ENCODE results near the gene ASTN1. TPM values are rescaled to one million over a fixed set of nuclear protein-coding genes. Genes with fewer than 3 reads are reported as not detected.

Gene ASTN1
- polyA plus RNA-seq, 10 donors: 2.8 to 6.3 (median 5.0) TPM

- no peak for DNase-seq
Observed at GRCh38 chr1:176993587-176993986, 170.9 kb downstream of the ASTN1 start.

- peak; percentile 33 to 77 (median 40) for DNase-seq
Observed at GRCh38 chr1:176989754-176990153, 174.8 kb downstream of the ASTN1 start.

DNA sequence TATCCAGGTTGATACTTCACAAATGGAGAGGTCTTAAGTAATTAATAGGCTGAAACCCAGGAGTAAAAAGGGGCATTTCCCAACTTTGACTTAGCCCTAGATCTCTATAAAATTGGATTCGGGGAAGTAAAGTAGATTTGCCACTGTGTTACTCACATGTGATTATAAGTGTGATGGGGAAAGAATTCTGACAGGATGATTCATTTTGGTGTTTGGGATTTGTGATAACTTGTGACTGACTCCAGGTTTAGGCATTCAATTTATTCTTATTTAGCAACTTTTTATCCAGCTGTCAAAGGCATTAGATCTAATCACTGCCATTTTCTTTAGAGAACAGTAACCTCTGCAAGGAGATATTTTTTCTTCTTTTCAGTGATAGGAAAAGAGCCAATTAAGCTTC, 175.5 kb downstream of the ASTN1 start:
- peak in 2 of 3 donors; percentile 12 to 19 for DNase-seq

DNA sequence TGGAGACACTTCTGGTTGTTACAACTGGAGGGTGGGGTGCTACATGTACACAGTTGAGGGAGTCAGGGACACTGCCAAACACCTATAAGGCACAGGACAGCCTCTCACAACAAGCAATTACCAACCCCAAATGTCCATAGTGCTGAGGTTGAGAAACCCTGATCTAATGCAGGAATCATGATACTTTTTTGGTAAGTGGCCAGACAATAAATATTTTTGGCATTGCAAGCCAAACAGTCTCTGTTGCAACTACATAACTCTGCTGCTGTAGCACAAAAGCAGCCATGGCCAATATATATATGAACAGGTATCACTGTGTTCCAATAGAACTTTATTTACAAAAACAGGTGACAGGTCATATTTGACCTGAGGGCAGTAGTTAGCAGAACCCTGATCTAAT, 177.5 kb downstream of the ASTN1 start:
- DNase-seq: peak; percentile 33 to 74 (median 42)

GRCh38 chr1:176983731-176984130, 180.8 kb downstream of the ASTN1 start:
- no peak for DNase-seq

DNA sequence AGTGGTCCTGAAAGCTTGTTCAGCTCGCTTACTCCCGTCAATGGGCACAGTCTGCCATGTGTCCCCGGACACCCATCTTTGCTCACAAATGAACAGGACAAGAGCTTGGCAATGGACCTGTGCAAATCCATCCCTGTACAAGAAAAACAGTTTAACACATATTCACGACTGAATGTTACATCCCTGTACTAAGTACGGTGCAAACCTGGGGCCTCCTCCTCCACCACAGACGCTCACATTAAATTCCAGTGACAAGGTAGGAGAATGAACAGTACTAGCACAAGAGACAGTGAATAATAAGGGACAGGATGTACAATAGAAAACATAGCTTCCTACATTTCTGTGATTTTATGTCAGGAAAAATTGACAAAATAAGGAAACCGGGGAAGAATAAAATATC, 187.7 kb downstream of the ASTN1 start:
- no peak for DNase-seq

DNA sequence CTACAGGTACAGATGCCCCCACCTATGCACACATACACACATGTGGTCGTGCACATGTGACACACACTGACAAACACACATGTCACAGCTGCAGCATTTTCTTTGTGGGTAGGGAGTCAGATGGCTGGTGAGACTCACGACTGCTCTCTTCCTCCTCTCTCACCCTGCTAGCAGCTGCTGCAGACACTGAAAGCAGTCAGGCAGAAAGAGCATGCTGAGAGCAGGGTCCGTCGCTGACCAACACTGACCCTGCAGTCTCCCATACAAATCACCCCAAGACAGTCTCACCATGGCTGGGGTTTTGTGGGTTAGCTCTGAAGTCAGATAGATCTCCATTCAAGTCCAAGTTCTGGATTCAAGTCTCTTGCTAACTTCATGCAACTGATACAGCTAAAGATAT, 188.3 kb downstream of the ASTN1 start:
- DNase-seq: no peak

- DNase-seq: no peak
Observed at GRCh38 chr1:176964687-176965086, 199.8 kb downstream of the ASTN1 start.

DNA sequence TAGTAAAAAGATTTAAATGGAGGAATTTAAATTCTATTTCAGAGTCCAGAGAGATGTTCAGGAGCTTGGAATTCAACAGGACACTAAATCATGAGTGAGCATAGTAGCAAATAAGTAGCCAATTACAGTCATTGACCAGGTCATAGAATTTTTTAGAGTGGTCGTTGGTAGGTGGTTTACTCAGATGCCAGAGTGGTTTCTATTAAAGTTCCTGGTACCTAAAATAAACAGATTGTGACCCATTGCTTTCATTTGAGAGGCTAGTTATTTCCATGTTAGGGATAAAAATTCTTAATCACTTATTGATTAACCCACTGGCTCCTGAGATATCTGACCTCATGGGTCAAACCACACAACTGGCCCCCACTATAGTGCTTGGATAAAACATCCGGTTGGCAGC, 201.3 kb downstream of the ASTN1 start:
- DNase-seq: no peak

GRCh38 chr1:176961678-176962077, 202.8 kb downstream of the ASTN1 start:
- DNase-seq: no peak

DNA sequence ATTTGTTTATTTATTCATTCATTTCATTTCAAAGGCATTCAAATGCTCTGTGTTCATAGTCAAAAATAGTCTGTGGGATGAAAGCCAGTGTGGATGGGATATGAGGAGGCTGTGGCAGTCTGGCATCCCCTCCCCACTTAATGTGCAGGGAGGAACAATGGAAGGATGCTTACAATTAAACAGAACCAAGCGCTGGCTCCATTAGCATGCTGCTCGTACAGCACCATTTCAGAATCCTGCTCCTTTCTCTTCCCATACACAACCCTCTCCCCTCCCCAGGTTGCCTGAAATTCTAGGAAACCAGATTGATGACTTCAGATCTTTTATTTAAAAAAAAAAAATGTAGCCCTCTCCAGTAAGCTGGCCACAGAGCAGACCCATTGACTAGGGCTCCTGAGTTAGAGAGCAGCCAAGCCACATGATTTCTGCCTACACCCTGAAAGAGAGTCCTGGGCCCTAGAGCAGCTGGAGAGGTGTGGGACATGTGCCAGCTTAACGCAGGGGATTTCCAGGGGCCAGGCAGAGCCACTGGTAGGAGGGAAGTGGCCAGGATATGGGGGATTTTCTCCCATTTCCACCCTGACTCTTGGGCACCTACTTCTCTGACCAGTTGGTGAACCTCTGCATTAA, 205.2 kb downstream of the ASTN1 start:
- no peak for DNase-seq

DNA sequence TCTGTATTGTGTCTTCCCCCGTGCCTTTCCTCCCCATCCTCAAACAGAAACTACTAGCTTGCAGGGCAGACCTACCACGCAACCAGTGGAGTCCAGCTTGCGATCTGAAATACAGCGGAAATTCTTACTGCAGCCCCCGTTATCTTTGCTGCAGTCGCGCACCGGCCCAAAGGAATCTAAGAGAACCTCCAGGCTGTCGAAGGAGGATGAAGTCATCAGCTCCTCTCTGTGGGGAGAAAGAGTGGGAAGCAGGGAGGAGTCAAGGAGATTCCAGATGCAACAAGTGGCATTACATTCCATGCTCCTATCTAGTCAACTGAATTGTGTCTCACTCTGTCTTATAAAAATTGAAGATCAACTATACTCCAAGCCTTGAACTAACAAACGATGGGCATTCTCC, 206.9 kb downstream of the ASTN1 start:
- no peak for DNase-seq

DNA sequence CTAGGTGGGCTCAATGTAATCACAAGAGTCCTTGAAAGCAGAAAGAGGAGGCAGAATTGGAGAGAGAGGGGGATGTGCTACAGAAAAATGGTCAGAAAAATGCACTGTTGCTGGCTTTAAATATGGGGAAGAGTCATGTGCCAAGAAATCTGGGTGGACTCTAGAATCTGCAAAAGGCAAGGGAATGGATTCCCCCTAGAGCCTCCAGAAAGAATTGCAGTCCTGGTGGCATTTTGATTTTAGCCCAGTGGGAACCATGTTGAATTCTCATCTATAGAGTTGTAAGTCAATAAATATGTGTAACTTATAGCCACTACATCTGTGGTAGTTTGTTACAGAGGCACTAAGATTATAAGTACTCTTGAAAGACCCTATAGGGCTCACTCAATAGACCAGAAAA, 210.3 kb downstream of the ASTN1 start:
- DNase-seq: no peak

- no peak for DNase-seq
Observed at GRCh38 chr1:176950736-176951324, 213.7 kb downstream of the ASTN1 start.

- peak; percentile 6 to 34 (median 7) for DNase-seq
Observed at GRCh38 chr1:176949033-176949662, 215.4 kb downstream of the ASTN1 start.

DNA sequence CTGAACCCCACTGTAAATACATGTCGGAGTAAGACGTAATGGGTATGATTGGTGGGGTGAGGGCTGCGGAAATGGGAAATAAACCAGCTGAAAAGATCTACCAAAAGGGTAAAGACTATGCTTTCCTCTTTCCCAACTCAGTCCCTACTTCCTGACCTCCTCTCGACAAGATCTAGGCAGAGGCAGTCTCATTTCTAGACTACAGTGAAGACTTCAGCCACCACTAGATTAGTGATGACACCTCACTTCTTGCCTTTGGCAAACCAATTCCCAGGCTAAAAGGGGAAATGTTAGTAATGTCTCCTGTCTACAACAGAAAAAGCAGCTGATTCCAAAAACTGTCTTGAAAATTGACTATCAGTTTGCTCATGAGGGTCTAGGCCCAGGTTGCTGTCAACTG, 219.9 kb downstream of the ASTN1 start:
- DNase-seq: no peak

GRCh38 chr1:176943783-176944182, 220.7 kb downstream of the ASTN1 start:
- no peak for DNase-seq

GRCh38 chr1:176942346-176942745, 222.2 kb downstream of the ASTN1 start:
- no peak for DNase-seq

DNA sequence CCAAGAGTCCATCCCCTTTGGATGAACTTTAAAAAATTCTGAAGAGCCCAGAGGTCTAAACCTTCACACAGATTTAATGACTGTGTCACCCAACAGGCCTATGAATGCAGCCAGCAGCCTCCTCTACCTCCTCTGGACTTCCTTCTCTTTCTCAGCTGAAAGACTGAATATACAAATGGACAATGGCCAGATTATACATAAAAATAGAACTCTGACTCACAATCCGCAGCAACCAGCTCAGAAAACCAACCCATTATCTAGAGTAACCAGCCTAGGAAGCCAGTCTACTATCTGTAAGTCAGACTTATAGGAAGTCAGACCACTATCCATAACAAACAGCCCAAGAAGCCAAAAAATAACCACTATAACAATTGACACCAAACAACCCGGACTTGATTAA, 224.5 kb downstream of the ASTN1 start:
- DNase-seq: no peak

- DNase-seq: no peak
Observed at GRCh38 chr1:176938375-176938774, 226.1 kb downstream of the ASTN1 start.

GRCh38 chr1:176934370-176934769, 230.1 kb downstream of the ASTN1 start:
- no peak for DNase-seq

GRCh38 chr1:176932114-176933104, 232.1 kb downstream of the ASTN1 start:
- no peak for DNase-seq
